Upper lobe of right lung (tissue), 1 donor: ENCODE measurements around the gene ASIC2. TPM values are rescaled to one million over a fixed set of nuclear protein-coding genes. Genes with fewer than 3 reads are reported as not detected.

Experiments used
- ATAC-seq: fragments of 200-7000 bp; cut with Tn5 transposase; one replicate; pipeline ENCODE4 v1.9.1; 2020; ENCODE audit warnings: mild to moderate bottlenecking, moderate library complexity
- DNase-seq: peaks from one replicate; pipeline ENCODE4 v3.0.0-alpha.2; 2020
- H3K27ac ChIP-seq: fragments of 200-600 bp; one replicate; pipeline ENCODE4 v1.8.0; 2022
- H3K27me3 ChIP-seq: fragments of 200-600 bp; one replicate; pipeline ENCODE4 v1.8.0; 2022; ENCODE audit warnings: mild to moderate bottlenecking
- H3K36me3 ChIP-seq: fragments of 200-600 bp; one replicate; pipeline ENCODE4 v1.8.0; 2022
- H3K4me1 ChIP-seq: fragments of 200-600 bp; one replicate; pipeline ENCODE4 v1.8.0; 2022
- H3K4me3 ChIP-seq: fragments of 200-600 bp; one replicate; pipeline ENCODE4 v1.8.0; 2022; ENCODE audit warnings: mild to moderate bottlenecking
- H3K9me3 ChIP-seq: fragments of 200-600 bp; one replicate; pipeline ENCODE4 v1.8.0; 2022
- CTCF ChIP-seq: fragments of 200-600 bp; IDR thresholded peaks from one replicate; pipeline ENCODE4 v1.8.0; 2022; ENCODE audit warnings: antibody characterized with exemption
- intact Hi-C: fragments of 100-400 bp; cut with DNase I; formaldehyde crosslinking; loops from one replicate; pipeline ENCODE4 v1.11.0; 2022
- total RNA-seq: library from RNA; stranded (reverse); fragmentation: NEBNext Ultra II Directional; extraction: Animal tissue kit (Norgen Biotek cat#: 25700); gene quantifications from one replicate; pipeline ENCODE4 v1.2.1, GENCODE V29; 2021
- donor health status: DM: no; HTN: yes; CAD: no; lungs with severe emphysema.

Gene ASIC2
- total RNA-seq, 1 donor from 2014 or later = not detected

- TF ChIP-seq CTCF = no peak
- Histone ChIP-seq H3K27me3 (no peaks in the 10 kb centered on the region), H3K36me3 (no peaks in the 10 kb centered on the region), H3K9me3 (no peaks in the 10 kb centered on the region), H3K4me3 (no peak overlapping the region), H3K4me1 (no peaks in the 10 kb centered on the region), H3K27ac (no peak overlapping the region)
- DNase-seq (peak; percentile 37), ATAC-seq (no peak)
- intact Hi-C loops = no loop called here
These were observed 161.5 kb downstream of the ASIC2 start for GRCh38 chr17:33131620-33132019.

- H3K27me3 ChIP-seq = no peaks in the 10 kb centered on the region
- H3K27ac ChIP-seq = no peak overlapping the region
- H3K4me1 ChIP-seq = no peaks in the 10 kb centered on the region
- no peaks in the 10 kb centered on the region for H3K36me3 ChIP-seq
- no peaks in the 10 kb centered on the region for H3K9me3 ChIP-seq
- DNase-seq = no peak
- ATAC-seq = no peak
- TF ChIP-seq CTCF = no peak
- H3K4me3 ChIP-seq = no peak overlapping the region
- intact Hi-C loops = no loop called here
These were observed 165.4 kb downstream of the ASIC2 start for GRCh38 chr17:33127706-33128105.

GRCh38 chr17:33126086-33126485 is 167.0 kb downstream of the ASIC2 start:
- H3K27ac ChIP-seq = no peak overlapping the region
- ATAC-seq = no peak
- intact Hi-C loops = no loop called here
- no peaks in the 10 kb centered on the region for H3K4me1 ChIP-seq
- no peaks in the 10 kb centered on the region for H3K36me3 ChIP-seq
- H3K4me3 ChIP-seq = no peak overlapping the region
- H3K27me3 ChIP-seq = no peaks in the 10 kb centered on the region
- no peaks in the 10 kb centered on the region for H3K9me3 ChIP-seq
- TF ChIP-seq CTCF = no peak
- no peak for DNase-seq

- ATAC-seq (no peak), DNase-seq (no peak)
- Histone ChIP-seq H3K27ac (no peak overlapping the region), H3K36me3 (no peaks in the 10 kb centered on the region), H3K4me1 (no peaks in the 10 kb centered on the region), H3K4me3 (no peak overlapping the region), H3K9me3 (no peaks in the 10 kb centered on the region), H3K27me3 (no peaks in the 10 kb centered on the region)
- TF ChIP-seq CTCF = no peak
- intact Hi-C loops = no loop called here
These were observed 167.5 kb downstream of the ASIC2 start for GRCh38 chr17:33125552-33125950.

- no peaks in the 10 kb centered on the region for H3K36me3 ChIP-seq
- H3K9me3 ChIP-seq = no peaks in the 10 kb centered on the region
- no peaks in the 10 kb centered on the region for H3K4me1 ChIP-seq
- no peak for TF ChIP-seq CTCF
- DNase-seq (no peak), ATAC-seq (no peak)
- H3K27me3 ChIP-seq = no peaks in the 10 kb centered on the region
- no peak overlapping the region for H3K4me3 ChIP-seq
- intact Hi-C loops = no loop called here
- H3K27ac ChIP-seq = no peak overlapping the region
These were observed 168.1 kb downstream of the ASIC2 start for GRCh38 chr17:33124871-33125551.

GRCh38 chr17:33124185-33124584 is 168.9 kb downstream of the ASIC2 start:
- H3K36me3 ChIP-seq = no peaks in the 10 kb centered on the region
- H3K4me1 ChIP-seq = no peaks in the 10 kb centered on the region
- H3K9me3 ChIP-seq = no peaks in the 10 kb centered on the region
- no peak for DNase-seq
- H3K4me3 ChIP-seq = no peak overlapping the region
- ATAC-seq = no peak
- intact Hi-C loops = no loop called here
- no peak for TF ChIP-seq CTCF
- no peaks in the 10 kb centered on the region for H3K27me3 ChIP-seq
- no peak overlapping the region for H3K27ac ChIP-seq
